GM23338 (cell line): ENCODE results near the gene STAU1. TPM values are rescaled to one million over a fixed set of nuclear protein-coding genes. Genes with fewer than 3 reads are reported as not detected.

Experiments used
- ATAC-seq: fragments of 200-7000 bp; cut with Tn5 transposase; 3 replicates; pipeline ENCODE4 v1.9.1; 2020
- DNase-seq: peaks from one replicate; pipeline ENCODE4 v3.0.0-alpha.2; 2015; ENCODE audit warnings: low spot score
- H2AFZ ChIP-seq: fragments of 200-600 bp; sonication (generic); 2 replicates; pipeline ENCODE4 v1.8.0; 2016; ENCODE audit warnings: antibody characterized with exemption, mild to moderate bottlenecking, moderate library complexity
- H3F3A ChIP-seq: fragments of 200-600 bp; sonication (generic); replicated peaks from 2 replicates; pipeline ENCODE4 v1.8.0; 2017; ENCODE audit warnings: antibody characterized with exemption, mixed run types, low read depth
- H3K27ac ChIP-seq: fragments of 200-600 bp; sonication (generic); 2 replicates; pipeline ENCODE4 v1.6.1; 2016; ENCODE audit warnings: low read depth
- H3K27me3 ChIP-seq: fragments of 200-600 bp; sonication (generic); 2 replicates; pipeline ENCODE4 v1.8.0; 2016; ENCODE audit warnings: mild to moderate bottlenecking, mixed run types, moderate library complexity; ENCODE audit not compliant: insufficient read depth
- H3K36me3 ChIP-seq: fragments of 200-600 bp; sonication (generic); 2 replicates; pipeline ENCODE4 v1.8.0; 2016; ENCODE audit warnings: mild to moderate bottlenecking; ENCODE audit not compliant: insufficient read depth
- H3K4me1 ChIP-seq: fragments of 200-600 bp; sonication (generic); 2 replicates; pipeline ENCODE4 v1.8.0; 2016; ENCODE audit warnings: mild to moderate bottlenecking, moderate library complexity; ENCODE audit not compliant: insufficient read depth
- H3K4me2 ChIP-seq: fragments of 200-600 bp; sonication (generic); 2 replicates; pipeline ENCODE4 v1.7.1; 2017; ENCODE audit warnings: mixed run types
- H3K4me3 ChIP-seq: fragments of 200-600 bp; sonication (generic); 2 replicates; pipeline ENCODE4 v1.6.1; 2016; ENCODE audit warnings: mixed run types
- H3K79me2 ChIP-seq: fragments of 200-600 bp; sonication (generic); replicated peaks from 2 replicates; pipeline ENCODE4 v1.8.0; 2017; ENCODE audit warnings: mild to moderate bottlenecking; ENCODE audit not compliant: insufficient read depth
- H3K9me2 ChIP-seq: fragments of 200-600 bp; sonication (generic); 2 replicates; pipeline ENCODE4 v1.8.0; 2017; ENCODE audit not compliant: insufficient read depth
- H4K20me1 ChIP-seq: fragments of 200-600 bp; sonication (generic); replicated peaks from 2 replicates; pipeline ENCODE4 v1.8.0; 2017; ENCODE audit warnings: mild to moderate bottlenecking; ENCODE audit not compliant: insufficient read depth
- H3K27ac Mint-ChIP-seq: 2 replicates; pipeline ENCODE4 v1.8.0; 2020; ENCODE audit warnings: inconsistent platforms, mild to moderate bottlenecking, moderate library complexity, mixed read lengths
- H3K27me3 Mint-ChIP-seq: 3 replicates; pipeline ENCODE4 v1.8.0; 2022; ENCODE audit warnings: low read depth, mild to moderate bottlenecking, moderate library complexity, mixed read lengths, inconsistent platforms; ENCODE audit not compliant: insufficient read depth, poor library complexity
- H3K36me3 Mint-ChIP-seq: 3 replicates; pipeline ENCODE4 v1.8.0; 2021; ENCODE audit warnings: low read depth, mild to moderate bottlenecking, inconsistent platforms, moderate library complexity, mixed read lengths
- H3K4me1 Mint-ChIP-seq: 3 replicates; pipeline ENCODE4 v1.8.0; 2020; ENCODE audit warnings: mild to moderate bottlenecking, inconsistent platforms, mixed read lengths
- H3K4me3 Mint-ChIP-seq: 3 replicates; pipeline ENCODE4 v1.8.0; 2021; ENCODE audit warnings: moderate library complexity, mild to moderate bottlenecking, inconsistent platforms, mixed read lengths
- H3K9me3 Mint-ChIP-seq: 3 replicates; pipeline ENCODE4 v1.8.0; 2020; ENCODE audit warnings: moderate library complexity, mild to moderate bottlenecking, inconsistent platforms, mixed read lengths
- CTCF ChIP-seq, 2 experiments: fragments of 200-600 bp in 1 of 2; sonication (generic) in 1 of 2; conservative IDR thresholded peaks; 2 replicates each; pipeline versions ENCODE4 v1.5.1 to v1.6.1; 2016 to 2017; ENCODE audit warnings: antibody characterized with exemption in 2 of 2, low read depth in 2 of 2, mild to moderate bottlenecking in 2 of 2, moderate library complexity in 1 of 2
- EZH2 ChIP-seq: fragments of 200-600 bp; sonication (generic); IDR thresholded peaks from one replicate; pipeline ENCODE4 v1.8.0; 2017; ENCODE audit warnings: antibody characterized with exemption, mild to moderate bottlenecking, low read depth; ENCODE audit not compliant: unreplicated experiment
- NANOG ChIP-seq: IDR thresholded peaks from 2 replicates; pipeline ENCODE4 v1.6.1; 2016; ENCODE audit warnings: antibody characterized with exemption, borderline replicate concordance
- POLR2AphosphoS5 ChIP-seq: IDR thresholded peaks from 2 replicates; pipeline ENCODE4 v1.6.1; 2016; ENCODE audit warnings: antibody characterized with exemption, low read depth
- REST ChIP-seq: IDR thresholded peaks from one replicate; pipeline ENCODE4 v1.6.1; 2018; ENCODE audit warnings: antibody characterized with exemption; ENCODE audit not compliant: unreplicated experiment
- STAT1 ChIP-seq: IDR thresholded peaks from one replicate; pipeline ENCODE4 v1.6.1; 2016; ENCODE audit warnings: antibody characterized with exemption; ENCODE audit not compliant: unreplicated experiment
- ZNF462 ChIP-seq: fragments of 250-450 bp; sonication (Bioruptor Pico); IDR thresholded peaks from 2 replicates; pipeline ENCODE4 v1.5.0; 2020; ENCODE audit warnings: mild to moderate bottlenecking, moderate library complexity
- polyA plus RNA-seq: library from polyadenylated mRNA; unstranded; fragments of >200 nt; fragmentation: Nextera tagmentation; extraction: Ambion mirVana; gene quantifications from 2 replicates; pipeline ENCODE4 v1.2.1, GENCODE V29; 2016
- total RNA-seq: library from RNA; depleted of rRNA; stranded (reverse); fragments of >200 nt; shearing (Covaris generic); gene quantifications from 2 replicates; pipeline ENCODE4 v1.2.3, GENCODE V29; 2014

Gene STAU1
- total and polyA plus RNA-seq, 2 experiments from 2014 or later: 102 TPM

- H3K27ac ChIP-seq: no peak overlapping the region
- TF ChIP-seq CTCF (conservative IDR thresholded peaks at IDR 0.05; ENCODE audit: low read depth in 2 of 2) (peak; percentile 96 to 99), EZH2 (no peak)
- Mint-ChIP-seq H3K9me3 (peaks cover 3% of the 10 kb centered on the region; the same call in 2 of the 3 replicates), H3K4me3 (no peak overlapping the region), H3K27ac (0 out of 2 replicates have a peak overlapping the region, but pooled peaks have one; percentile 52), H3K36me3 (peaks cover 15% of the 10 kb centered on the region), H3K27me3 (peaks cover 9% of the 10 kb centered on the region), H3K4me1 (peaks cover 14% of the 10 kb centered on the region)
- peaks cover 8% of the 10 kb centered on the region for H3K4me1 ChIP-seq
- H3K4me3 ChIP-seq: peak overlapping the region; percentile 17; the same call in 1 of the 2 replicates
- peaks cover 8% of the 10 kb centered on the region for H3K36me3 ChIP-seq
- ATAC-seq (peak; percentile 68), DNase-seq (peak; percentile 99)
- peaks cover 2% of the 10 kb centered on the region; the same call in 1 of the 2 replicates for H3K9me2 ChIP-seq
- H3K27me3 ChIP-seq: no peaks in the 10 kb centered on the region
- peaks cover 20% of the 10 kb centered on the region for H3K79me2 ChIP-seq
- peak overlapping the region; percentile 89 for H2AFZ ChIP-seq
- H3F3A ChIP-seq: no peaks in the 10 kb centered on the region
- H3K4me2 ChIP-seq: peak overlapping the region; percentile 65; the same call in 1 of the 2 replicates
- 0 out of 2 replicates have a peak, but pooled peaks cover 5% of the 10 kb centered on the region for H4K20me1 ChIP-seq
Measured at GRCh38 chr20:49216991-49217578, 29.0 kb upstream of the STAU1 start.

- no peak overlapping the region for H3K4me3 Mint-ChIP-seq
- no peaks in the 10 kb centered on the region for H3F3A ChIP-seq
- H3K4me1 ChIP-seq: peaks cover 5% of the 10 kb centered on the region
- H3K4me3 ChIP-seq: no peak overlapping the region
- ATAC-seq: no peak
- H3K27me3 Mint-ChIP-seq: peaks cover 9% of the 10 kb centered on the region
- no peaks in the 10 kb centered on the region for H3K27me3 ChIP-seq
- H3K27ac Mint-ChIP-seq: no peak overlapping the region
- H3K9me3 Mint-ChIP-seq: peaks cover 6% of the 10 kb centered on the region
- no peak overlapping the region for H2AFZ ChIP-seq
- H4K20me1 ChIP-seq: 0 out of 2 replicates have a peak, but pooled peaks cover 3% of the 10 kb centered on the region
- H3K4me2 ChIP-seq: no peak overlapping the region
- H3K27ac ChIP-seq: no peak overlapping the region
- H3K36me3 Mint-ChIP-seq: peaks cover 2% of the 10 kb centered on the region; the same call in 1 of the 3 replicates
- H3K9me2 ChIP-seq: peaks cover 3% of the 10 kb centered on the region; the same call in 1 of the 2 replicates
- peaks cover 10% of the 10 kb centered on the region for H3K4me1 Mint-ChIP-seq
- H3K36me3 ChIP-seq: no peaks in the 10 kb centered on the region
- peaks cover 8% of the 10 kb centered on the region for H3K79me2 ChIP-seq
- DNase-seq: no peak
- TF ChIP-seq NANOG: no peak
- no peak for TF ChIP-seq STAT1
- TF ChIP-seq ZNF462 (CRISPR knock-in tag): no peak
- TF ChIP-seq POLR2AphosphoS5: no peak
- TF ChIP-seq REST: no peak
Measured at GRCh38 chr20:49215232-49215631, 27.1 kb upstream of the STAU1 start.
